GM18873 (cell line): ENCODE data around the gene PPP6R3.

Source experiments
- ATAC-seq: cut with Tn5 transposase; IDR thresholded peaks from one replicate; pipeline ENCODE4 v1.9.1; 2021; ENCODE audit warnings: mild to moderate bottlenecking, moderate library complexity, moderate number of reproducible peaks; ENCODE audit not compliant: unreplicated experiment, low FRiP score

Gene PPP6R3

DNA sequence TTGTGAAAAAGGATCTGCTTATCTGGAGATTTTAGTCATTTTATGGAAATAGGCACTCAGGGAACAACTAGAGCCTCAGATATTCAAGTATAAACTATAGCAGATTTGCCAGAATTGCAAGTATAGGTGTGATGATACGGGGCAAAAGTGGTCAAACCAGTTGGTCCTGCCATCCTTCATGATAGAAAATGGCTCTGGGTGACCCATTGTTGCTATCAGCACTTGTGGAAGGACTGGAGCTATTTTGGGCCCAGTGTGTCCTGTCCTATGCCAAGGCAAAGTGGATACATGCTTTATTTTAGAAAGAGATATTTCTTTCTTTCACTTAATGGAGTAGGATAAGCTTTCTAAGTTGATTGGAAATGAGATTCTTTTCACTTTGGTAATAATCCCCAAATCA is 85.2 kb downstream of the PPP6R3 start:
- no peak for ATAC-seq

GRCh38 chr11:68546555-68546954 is 86.0 kb downstream of the PPP6R3 start:
- ATAC-seq: no peak

DNA sequence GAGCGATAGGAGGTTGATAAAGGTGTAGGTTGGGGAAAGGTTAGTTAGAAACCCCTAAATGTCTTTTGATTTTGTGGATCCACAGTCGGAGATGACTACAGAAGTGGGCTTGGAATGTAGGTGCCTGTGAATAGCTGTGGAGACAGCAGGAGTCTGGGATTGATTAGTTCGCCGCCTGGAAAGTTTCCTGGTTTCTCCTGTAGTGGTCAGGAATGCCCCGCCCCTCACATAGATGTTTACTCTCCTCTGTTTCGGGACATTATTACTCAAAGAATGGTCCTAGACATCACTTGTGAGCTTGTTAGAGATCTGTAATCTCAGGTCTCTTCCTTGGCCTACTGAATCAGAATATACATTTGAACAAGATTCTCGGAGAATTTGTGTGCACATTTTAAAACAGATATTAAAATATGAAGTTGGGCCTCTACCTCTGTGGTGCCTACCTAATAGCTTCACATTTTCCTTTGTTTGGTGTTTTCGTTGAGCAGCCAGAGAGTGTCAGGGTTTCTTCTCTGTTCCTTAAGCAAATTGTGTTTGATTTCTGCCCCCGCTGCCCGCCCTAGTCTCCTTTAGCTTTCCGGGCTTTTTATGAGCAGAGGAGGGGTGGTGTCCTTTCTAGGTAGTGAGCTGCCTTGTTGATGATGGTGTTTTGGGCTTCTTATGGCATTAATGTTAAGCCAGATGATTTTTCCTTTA is 89.4 kb downstream of the PPP6R3 start:
- ATAC-seq: no peak

DNA sequence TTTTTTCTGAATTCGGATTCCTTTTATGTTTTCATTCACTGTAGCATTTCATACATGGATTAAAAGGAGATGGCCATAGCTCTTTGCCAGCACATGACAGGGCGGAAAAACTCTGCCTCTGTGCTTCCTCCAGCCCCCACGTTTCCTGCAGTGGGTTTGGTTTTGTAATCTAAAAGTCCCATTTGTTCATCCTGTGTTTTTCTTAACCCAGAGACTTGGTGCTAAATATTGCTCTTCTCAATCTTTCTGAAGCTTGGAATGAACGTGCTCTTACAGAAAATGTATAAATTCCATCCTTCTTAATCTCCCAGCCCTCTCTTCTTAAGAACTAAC is 89.9 kb downstream of the PPP6R3 start:
- no peak for ATAC-seq

GRCh38 chr11:68551223-68551622 is 90.7 kb downstream of the PPP6R3 start:
- no peak for ATAC-seq

GRCh38 chr11:68551777-68552176 is 91.2 kb downstream of the PPP6R3 start:
- no peak for ATAC-seq

GRCh38 chr11:68552542-68552941 is 92.0 kb downstream of the PPP6R3 start:
- ATAC-seq: no peak

DNA sequence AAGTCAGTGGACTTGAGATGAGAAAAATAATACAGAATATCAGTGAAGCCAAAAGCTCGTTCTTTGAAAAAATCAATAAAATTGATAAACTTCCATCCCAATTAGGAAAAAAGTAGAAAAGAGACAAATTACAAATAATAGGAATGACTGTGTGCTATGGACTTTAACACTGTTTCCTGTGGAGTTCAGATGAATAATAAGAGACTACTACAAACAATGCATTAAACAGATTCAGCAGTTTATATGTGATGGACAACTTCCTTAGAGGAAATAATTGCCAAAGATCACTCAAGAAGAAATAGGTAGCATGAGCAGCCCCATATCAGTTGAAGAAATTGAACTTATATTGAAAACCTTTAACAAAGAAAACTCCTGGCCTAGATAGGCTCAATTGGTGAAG is 99.7 kb downstream of the PPP6R3 start:
- ATAC-seq: no peak

- no peak for ATAC-seq
Observed at GRCh38 chr11:68563454-68563853, 102.9 kb downstream of the PPP6R3 start.

- ATAC-seq: no peak
Observed at GRCh38 chr11:68564261-68564660, 103.7 kb downstream of the PPP6R3 start.

DNA sequence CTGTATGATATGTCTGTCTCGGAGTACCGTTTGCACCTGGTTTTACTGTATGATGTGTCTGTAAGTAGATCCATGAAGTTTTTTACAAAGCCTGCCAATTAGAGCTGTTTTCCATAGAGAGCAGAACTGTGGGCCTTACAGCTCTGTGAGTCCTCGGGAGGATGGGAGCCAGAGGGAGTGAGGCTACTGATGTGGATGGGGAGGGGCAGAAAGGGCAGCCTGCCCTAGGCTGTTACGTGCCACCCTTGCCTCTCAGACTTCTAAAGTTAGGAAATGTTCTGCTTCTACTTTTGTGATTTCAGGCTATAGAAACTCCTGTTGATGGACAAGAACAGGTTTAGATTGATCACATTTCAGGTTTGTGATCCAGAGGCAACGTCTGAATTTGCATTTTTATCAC is 105.2 kb downstream of the PPP6R3 start:
- ATAC-seq: no peak

DNA sequence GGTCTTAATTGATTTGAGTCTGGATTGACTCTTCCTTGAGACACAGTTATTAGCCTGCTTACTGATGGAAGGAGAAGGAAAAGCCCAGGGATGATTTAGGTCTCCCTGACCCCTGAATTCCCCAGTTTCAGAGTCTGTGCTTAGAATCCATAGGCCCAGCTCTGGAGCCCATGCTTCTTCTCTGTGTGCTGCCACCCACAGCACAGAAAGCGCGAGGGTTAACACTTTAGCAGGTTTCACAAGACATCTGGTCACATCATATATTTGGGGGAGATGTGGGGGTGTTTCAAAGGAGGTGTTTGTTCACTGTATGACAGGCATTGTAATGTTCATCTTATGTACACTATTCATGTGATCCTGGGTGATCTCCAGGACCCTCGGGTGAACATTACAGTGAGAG is 107.0 kb downstream of the PPP6R3 start:
- no peak for ATAC-seq

- ATAC-seq: no peak
Observed at GRCh38 chr11:68569357-68569756, 108.8 kb downstream of the PPP6R3 start.

GRCh38 chr11:68570691-68571090 is 110.1 kb downstream of the PPP6R3 start:
- ATAC-seq: no peak

DNA sequence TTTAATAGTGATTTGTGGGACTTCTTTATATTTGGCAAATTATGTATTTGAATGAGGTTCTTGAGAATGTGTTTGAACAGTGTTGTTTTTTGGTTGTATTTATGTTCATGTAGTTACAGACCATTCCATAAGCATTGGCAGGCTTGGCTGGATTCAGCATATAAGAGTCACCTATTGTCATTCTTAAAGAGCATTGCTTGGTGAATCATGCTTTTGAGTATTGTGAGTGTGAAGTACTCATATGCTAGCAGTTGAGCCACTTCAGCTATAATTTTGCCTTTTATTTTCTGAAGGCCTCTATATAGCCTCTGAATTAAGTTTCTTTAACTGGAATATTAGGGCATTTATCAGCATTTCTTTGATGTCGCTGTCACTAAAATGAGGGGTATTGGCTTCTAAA is 113.8 kb downstream of the PPP6R3 start:
- ATAC-seq: no peak

- no peak for ATAC-seq
Observed at GRCh38 chr11:68575025-68575665, 114.6 kb downstream of the PPP6R3 start.

- ATAC-seq: no peak
Observed at GRCh38 chr11:68579455-68579854, 118.9 kb downstream of the PPP6R3 start.

DNA sequence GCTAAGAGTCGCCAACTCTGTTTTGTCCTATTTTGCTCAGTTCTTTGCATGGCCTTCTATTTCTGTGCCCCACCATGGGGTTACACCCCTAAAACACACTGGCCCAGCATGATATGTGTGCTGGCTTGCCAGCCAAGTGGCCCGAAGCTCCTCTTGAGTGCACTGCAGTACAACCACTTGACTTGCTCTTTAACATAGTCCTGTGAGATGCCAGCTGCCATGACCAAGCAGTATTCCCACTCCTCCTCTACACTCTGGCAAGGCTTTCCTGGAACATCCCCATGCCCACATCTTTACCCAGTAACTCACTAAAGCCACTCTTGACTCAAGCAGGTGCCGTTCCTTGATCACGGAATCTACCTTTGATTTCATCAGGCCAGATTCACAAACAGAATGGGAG is 120.9 kb downstream of the PPP6R3 start:
- no peak for ATAC-seq

GRCh38 chr11:68581901-68582300 is 121.3 kb downstream of the PPP6R3 start:
- no peak for ATAC-seq

- no peak for ATAC-seq
Observed at GRCh38 chr11:68582416-68583040, 122.0 kb downstream of the PPP6R3 start.

DNA sequence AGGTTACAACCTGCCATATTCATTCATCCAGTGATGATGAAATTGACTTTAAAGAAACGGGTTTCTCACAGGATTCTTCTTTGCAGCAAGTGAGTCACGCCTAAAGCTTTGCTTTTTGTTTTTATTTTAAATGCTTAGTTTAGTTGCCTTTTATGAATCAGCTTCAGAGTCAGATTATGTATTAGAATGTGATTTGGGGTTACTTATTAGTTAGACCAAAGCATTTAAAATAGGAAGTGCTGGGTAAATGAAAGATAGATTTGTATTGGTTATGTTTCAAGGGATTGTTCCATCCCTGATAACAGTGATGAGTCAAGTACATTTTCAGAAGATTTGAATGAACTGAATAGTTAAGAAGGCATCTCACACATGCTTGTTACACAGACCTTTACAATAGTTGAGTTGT is 122.5 kb downstream of the PPP6R3 start:
- no peak for ATAC-seq

- no peak for ATAC-seq
Observed at GRCh38 chr11:68584097-68584496, 123.5 kb downstream of the PPP6R3 start.
